ENCODE data around the gene OPCML.

Gene OPCML

GRCh38 chr11:132874638-132875037 lies 657.7 kb downstream of the OPCML start:
- no peak overlapping the region for H3K27ac ChIP-seq
- no peak for TF ChIP-seq CTCF (conservative IDR thresholded peaks at IDR 0.05)

DNA sequence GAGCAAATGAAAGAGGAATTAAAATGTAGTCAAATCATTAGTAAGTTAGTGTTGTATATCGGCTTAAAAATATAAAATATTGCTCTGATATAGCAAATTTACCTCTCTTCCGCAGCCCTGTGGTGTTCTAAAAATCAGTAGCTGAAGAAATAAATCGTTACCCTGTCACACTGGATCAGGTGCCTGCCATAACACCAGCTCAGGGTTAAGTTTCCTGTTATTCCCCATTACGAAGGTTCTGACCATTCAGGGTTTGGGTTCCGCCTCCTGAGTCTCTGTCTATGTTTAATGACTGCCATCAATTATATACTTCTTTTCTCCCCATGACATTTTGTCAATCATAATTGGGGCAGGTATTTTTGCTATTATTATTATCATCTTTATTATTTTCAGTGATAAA lies 658.5 kb downstream of the OPCML start:
- TF ChIP-seq CTCF (conservative IDR thresholded peaks at IDR 0.05): no peak

GRCh38 chr11:132872211-132872610 lies 660.1 kb downstream of the OPCML start:
- no peak for TF ChIP-seq CTCF (conservative IDR thresholded peaks at IDR 0.05)
- no peak overlapping the region for H3K27ac ChIP-seq

More for the DNA sequence above, 658.5 kb downstream of the OPCML start:
- H3K27ac ChIP-seq: no peak overlapping the region

- no peak for TF ChIP-seq CTCF (conservative IDR thresholded peaks at IDR 0.05)
- no peak overlapping the region for H3K27ac ChIP-seq
Observed at GRCh38 chr11:132866783-132867545, 665.3 kb downstream of the OPCML start.

GRCh38 chr11:132865623-132866022 lies 666.7 kb downstream of the OPCML start:
- no peak overlapping the region for H3K27ac ChIP-seq
- TF ChIP-seq CTCF (conservative IDR thresholded peaks at IDR 0.05): no peak

DNA sequence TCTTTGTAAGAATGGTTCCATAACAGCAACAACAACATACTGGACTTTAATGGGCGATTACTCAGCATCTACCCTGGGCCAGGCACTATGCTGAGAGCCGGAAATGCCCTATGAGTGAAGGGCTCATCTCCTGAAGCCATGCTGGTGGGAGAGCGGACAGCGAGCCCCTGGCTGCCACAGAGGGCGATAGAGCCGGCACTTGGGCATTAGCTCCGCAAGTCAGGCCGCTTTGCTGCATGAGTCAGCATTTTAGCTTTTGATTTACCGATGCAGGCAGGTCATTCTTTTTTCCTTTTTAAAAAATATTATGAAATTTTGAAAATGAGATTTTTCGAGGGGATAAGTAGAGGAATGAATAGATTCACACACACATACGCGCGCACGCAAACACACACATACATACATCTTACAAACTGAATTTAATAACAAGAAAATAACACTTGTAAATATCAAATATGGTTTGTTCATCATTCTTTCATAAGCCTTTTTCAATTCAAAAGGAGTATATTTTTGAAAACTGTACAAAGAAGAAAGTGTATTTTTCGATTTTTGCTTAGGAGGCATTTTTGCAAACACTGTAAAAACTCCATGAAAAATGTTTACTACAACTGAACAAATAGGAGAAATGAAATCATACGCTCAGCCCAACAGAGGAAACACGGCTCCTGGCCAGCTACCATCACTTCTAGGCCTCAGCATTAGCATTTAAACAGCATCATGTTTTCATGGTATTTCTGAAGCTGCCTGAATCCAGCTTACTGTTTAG lies 667.3 kb downstream of the OPCML start:
- no peak for TF ChIP-seq CTCF (conservative IDR thresholded peaks at IDR 0.05)
- no peak overlapping the region for H3K27ac ChIP-seq

- no peak overlapping the region for H3K27ac ChIP-seq
- no peak for TF ChIP-seq CTCF (conservative IDR thresholded peaks at IDR 0.05)
Observed at GRCh38 chr11:132862933-132863332, 669.4 kb downstream of the OPCML start.

Data from VCaP (cell line).